Melanocyte of skin (primary cell): Measurements from ENCODE around the gene C4orf50. TPM values are rescaled to one million over a fixed set of nuclear protein-coding genes. Genes with fewer than 3 reads are reported as not detected.

Source experiments
- small RNA-seq, 2 donors: library from RNA; depleted of rRNA; stranded (forward); fragments of <200 nt; gene quantifications; one replicate each; pipeline ENCODE3, GENCODE V24; 2012
- total RNA-seq, 2 donors: library from RNA; depleted of rRNA; stranded (reverse); fragments of >200 nt; gene quantifications; 2 replicates each; pipeline ENCODE4 v1.2.3, GENCODE V29; 2012

The C4orf50 gene
- total RNA-seq: not detected

GRCh38 chr4:6018331-6018730 lies at the start of gene C4orf50:
Gene C4orf50, minus strand, starts transcription at chr4:6018431.

DNA sequence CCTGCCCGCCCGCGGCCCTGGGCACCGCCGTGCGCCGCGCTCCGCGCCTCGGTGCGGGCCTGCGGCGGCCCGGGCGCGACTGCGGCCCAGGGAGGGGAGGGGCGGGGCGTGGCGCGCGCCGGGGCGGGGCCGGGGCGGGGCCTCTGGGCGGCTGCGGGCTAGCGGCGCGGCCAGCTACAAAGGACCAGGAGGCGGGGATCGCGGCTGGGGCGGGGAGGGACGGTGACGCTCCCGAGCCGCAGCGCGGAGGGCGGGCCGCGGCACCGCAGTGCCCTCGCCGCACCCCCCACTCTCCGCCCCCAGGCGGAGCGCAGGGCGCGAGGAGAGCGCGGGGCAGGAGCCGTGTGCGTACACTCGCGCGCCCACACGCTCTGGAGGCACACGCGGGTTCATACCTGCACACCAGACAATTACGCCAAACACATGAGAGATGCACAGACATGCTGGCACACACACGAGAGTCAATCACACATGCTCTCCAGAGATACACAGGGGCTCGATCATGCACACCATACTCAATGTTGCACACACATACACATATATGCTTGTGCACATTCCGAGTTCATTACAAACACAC lies 125.1 kb downstream of the C4orf50 start, which contains the start of gene CRMP1:
CRMP1 (minus strand) TSS at position 83 of the 577 bp plus-strand sequence. CDS start 117 bp downstream, outside the sequence.

Small RNAs within 50 kb of the gene (small RNA-seq; reads per million reads assigned to genes)
- 0 reads per million in 2 donors for gene MIR378D1

Other genes with a start within 250 kb of the C4orf50 start
- gene CRMP1, start 125.3 kb downstream of the C4orf50 start, total RNA-seq: under 1 TPM in 1 of 2 donors, not detected in 1; under 0.01 TPM
- gene JAKMIP1, start 182.1 kb upstream of the C4orf50 start, total RNA-seq: not detected